IPS-15b (cell line): ENCODE data around the gene GCNT1.
"Not testable (repeated sequence)": the region's sequence is repeated elsewhere in the genome, so short reads cannot be mapped to it uniquely, and the experiment has no call there.

Source experiments
- H3K27me3 ChIP-seq: one replicate; pipeline ENCODE4 v1.6.1; 2013; ENCODE audit warnings: low read length; ENCODE audit not compliant: control insufficient read depth, insufficient read depth
- H3K36me3 ChIP-seq: one replicate; pipeline ENCODE4 v1.6.1; 2013; ENCODE audit warnings: low read length; ENCODE audit not compliant: control insufficient read depth, insufficient read depth
- H3K4me1 ChIP-seq: one replicate; pipeline ENCODE4 v1.6.1; 2013; ENCODE audit warnings: mild to moderate bottlenecking, low read length; ENCODE audit not compliant: control insufficient read depth, insufficient read depth
- H3K4me3 ChIP-seq: one replicate; pipeline ENCODE4 v1.5.1; 2013; ENCODE audit warnings: low read depth, low read length
- H3K9ac ChIP-seq: one replicate; pipeline ENCODE4 v1.6.1; 2013; ENCODE audit warnings: low read depth, mild to moderate bottlenecking, low read length
- H3K9me3 ChIP-seq: one replicate; pipeline ENCODE4 v1.6.1; 2013; ENCODE audit warnings: mild to moderate bottlenecking, low read length; ENCODE audit not compliant: control insufficient read depth, insufficient read depth

Gene GCNT1

DNA sequence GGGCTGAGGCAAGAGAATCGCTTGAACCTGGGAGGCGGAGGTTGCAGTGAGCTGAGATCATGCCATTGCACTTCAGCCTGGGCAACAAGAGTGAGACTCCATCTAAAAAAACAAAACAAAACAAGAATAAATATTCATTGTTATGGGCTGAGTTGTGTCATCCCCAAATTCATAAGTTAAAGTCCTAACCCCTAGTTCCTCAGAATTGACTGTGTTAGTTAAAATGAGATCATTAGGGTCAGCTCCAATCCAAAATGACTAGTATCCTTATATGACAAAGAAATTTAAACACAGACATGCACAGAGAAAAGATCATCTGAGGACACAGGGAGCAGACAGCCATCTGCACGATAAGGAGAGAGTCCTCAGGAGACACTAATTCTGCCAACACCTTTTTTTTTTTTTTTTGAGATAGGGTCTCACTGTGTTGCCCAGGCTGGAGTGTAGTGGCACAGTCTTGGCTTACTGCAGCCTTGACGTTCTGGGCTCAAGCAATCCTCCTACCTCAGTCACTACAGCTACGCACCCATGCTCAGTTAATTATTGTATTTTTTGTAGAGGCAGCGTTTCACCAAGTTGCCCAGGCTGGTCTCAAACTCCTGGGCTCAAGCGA, 32.1 kb upstream of the GCNT1 start:
- peaks cover 3% of the 10 kb centered on the region for H3K4me1 ChIP-seq
- H3K4me3 ChIP-seq: no peak overlapping the region
- H3K36me3 ChIP-seq: no peaks in the 10 kb centered on the region
- no peaks in the 10 kb centered on the region for H3K9me3 ChIP-seq
- no peak overlapping the region for H3K9ac ChIP-seq
- H3K27me3 ChIP-seq: no peaks in the 10 kb centered on the region

DNA sequence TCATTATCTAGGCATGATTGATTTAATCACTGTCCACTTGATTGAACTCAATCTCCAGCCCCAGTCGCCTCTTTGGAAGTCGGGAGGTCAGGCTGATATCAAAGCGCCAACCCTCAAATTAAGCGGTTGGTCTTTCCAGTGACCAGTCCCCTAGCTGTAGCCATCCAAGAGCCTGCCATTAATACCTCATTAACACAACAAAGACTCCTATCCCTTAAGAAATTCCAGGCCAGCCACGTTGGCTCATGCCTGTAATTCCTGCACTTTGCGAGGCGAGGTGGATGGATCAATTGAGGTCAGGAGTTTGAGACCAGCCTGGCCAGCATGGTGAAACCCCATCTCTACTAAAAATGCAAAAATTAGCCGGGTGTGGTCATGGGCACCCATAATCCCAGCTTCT, 27.4 kb upstream of the GCNT1 start:
- no peaks in the 10 kb centered on the region for H3K36me3 ChIP-seq
- no peak overlapping the region for H3K9ac ChIP-seq
- no peak overlapping the region for H3K4me3 ChIP-seq
- H3K27me3 ChIP-seq: no peaks in the 10 kb centered on the region
- H3K9me3 ChIP-seq: no peaks in the 10 kb centered on the region
- peaks cover 10% of the 10 kb centered on the region for H3K4me1 ChIP-seq

DNA sequence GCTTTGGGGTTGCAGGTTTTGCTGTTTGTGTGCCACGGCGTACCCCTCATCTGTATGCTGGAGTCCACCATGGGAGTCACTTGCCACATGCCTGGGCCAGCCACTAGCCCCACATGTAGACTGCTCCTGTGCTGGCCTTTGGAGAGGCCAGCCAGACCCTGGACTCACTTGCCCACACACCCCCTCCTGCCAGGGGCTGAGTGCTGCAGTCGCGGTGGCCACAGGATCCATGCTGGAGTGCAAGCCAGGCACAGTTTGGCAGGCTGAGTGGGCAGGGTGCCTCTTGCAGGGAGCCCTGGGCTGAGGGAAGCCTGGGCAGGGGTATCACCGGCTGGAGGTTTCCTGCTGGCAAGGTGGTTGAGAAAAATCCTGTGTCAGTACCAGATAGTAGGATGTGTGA, 25.6 kb upstream of the GCNT1 start:
- no peak overlapping the region for H3K4me3 ChIP-seq
- no peaks in the 10 kb centered on the region for H3K9me3 ChIP-seq
- H3K4me1 ChIP-seq: peaks cover 10% of the 10 kb centered on the region
- no peaks in the 10 kb centered on the region for H3K36me3 ChIP-seq
- no peak overlapping the region for H3K9ac ChIP-seq
- H3K27me3 ChIP-seq: no peaks in the 10 kb centered on the region

DNA sequence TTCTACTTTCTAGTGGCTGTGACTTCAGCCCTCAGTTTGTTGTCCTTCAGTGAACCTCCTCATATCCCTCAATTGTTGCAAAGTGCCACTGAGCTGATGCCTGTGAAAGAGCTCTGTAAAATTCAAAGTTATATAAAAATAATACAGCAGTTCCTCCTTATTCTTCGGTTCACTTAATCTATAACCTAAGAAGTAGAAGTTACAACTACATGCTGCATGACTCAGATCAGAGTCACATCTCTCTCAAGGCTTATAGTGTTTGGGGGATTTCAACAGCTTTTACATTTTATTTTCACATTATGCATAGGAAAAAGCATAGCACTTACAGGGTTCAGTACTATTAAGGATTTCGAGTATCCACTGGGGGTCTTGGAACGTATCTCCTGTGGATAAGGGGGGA, 25.1 kb upstream of the GCNT1 start:
- Histone ChIP-seq H3K4me1 (peaks cover 10% of the 10 kb centered on the region), H3K9me3 (no peaks in the 10 kb centered on the region), H3K36me3 (no peaks in the 10 kb centered on the region), H3K9ac (no peak overlapping the region), H3K4me3 (no peak overlapping the region), H3K27me3 (no peaks in the 10 kb centered on the region)

DNA sequence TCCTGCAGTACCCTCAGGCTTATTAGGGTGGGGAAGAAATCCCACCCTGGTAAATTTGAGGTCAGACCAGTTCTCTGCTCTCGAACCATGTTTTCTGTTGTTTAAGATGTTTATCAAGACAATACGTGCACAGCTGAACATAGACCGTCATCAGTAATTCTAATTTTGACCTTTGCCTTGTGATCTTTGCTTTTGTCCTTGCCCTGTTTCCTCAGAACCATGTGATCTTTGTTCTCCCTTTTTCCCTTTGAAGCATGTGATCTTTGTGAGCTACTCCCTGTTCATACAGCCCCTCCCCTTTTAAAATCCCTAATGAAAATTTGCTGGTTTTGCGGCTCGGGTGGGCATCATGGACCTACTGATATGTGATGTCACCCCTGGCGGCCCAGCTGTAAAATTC, 24.1 kb upstream of the GCNT1 start:
- H3K4me1 ChIP-seq, H3K9ac ChIP-seq, H3K27me3 ChIP-seq, H3K36me3 ChIP-seq, H3K4me3 ChIP-seq, H3K9me3 ChIP-seq: not testable (repeated sequence)

DNA sequence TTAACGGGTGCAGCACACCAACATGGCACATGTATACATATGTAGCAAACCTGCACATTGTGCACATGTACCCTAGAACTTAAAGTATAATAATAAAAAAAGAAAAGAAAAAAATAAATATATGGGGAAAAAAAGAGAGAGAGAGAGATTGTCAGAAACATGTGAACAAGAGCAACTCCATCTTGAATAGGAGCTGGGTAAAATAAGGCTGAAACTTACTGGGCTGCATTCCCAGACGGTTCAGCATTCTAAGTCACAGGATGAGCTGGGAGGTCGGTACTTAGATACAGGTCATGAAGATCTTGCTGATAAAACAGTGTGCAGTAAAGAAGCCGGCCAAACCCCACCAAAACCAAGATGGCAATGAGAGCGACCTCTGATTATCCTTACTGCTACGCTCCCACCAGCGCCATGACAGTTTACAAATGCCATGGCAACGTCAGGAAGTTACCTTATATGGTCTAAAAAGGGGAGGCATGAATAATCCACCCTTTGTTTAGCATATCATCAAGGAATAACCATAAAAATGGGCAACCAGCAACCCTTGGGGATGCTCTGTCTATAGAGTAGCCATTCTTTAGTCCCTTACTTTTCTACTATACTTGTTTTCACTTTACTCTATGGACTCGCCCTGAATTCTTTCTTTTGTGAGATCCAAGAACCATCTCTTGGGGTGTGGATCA, 21.8 kb upstream of the GCNT1 start:
- H3K9ac ChIP-seq, H3K36me3 ChIP-seq, H3K9me3 ChIP-seq, H3K27me3 ChIP-seq, H3K4me1 ChIP-seq, H3K4me3 ChIP-seq: not testable (repeated sequence)

DNA sequence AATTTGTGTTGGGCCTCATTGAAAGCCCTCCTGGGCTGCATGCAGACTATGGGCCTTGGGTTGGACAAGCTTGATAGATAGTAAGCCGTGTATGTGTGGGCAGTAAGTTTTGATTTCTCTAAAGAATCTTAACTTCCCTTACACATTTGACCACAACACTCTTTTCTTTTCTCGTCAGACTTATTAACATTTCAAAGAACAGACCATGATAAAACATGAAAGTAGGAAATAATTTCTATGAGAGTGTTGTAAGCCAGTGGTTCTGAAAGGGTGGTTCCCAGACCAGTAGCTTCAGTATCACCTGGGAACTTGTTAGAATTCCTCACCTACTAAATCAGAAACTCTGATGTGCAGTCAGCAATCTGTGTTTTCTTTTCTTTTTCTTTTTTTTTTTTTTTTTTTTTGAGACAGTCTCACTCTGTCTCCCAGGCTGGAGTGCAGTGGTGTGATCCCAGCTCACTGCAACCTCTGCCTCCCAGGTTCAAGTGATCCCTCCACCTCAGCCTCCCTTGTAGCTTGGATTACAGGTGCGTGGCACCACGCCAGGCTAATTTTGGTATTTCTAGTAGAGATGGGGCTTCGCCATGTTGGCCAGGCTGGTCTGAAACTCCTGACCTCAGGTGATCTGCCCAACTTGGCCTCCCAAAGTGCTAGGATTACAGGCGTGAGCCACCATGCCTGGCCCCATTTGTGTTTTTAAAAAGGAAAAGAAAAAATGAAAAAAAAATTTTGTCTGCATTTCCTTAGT, 20.0 kb upstream of the GCNT1 start:
- H3K9me3 ChIP-seq: peaks cover 5% of the 10 kb centered on the region
- H3K4me3 ChIP-seq: no peak overlapping the region
- no peaks in the 10 kb centered on the region for H3K27me3 ChIP-seq
- no peaks in the 10 kb centered on the region for H3K36me3 ChIP-seq
- no peaks in the 10 kb centered on the region for H3K4me1 ChIP-seq
- H3K9ac ChIP-seq: no peak overlapping the region

DNA sequence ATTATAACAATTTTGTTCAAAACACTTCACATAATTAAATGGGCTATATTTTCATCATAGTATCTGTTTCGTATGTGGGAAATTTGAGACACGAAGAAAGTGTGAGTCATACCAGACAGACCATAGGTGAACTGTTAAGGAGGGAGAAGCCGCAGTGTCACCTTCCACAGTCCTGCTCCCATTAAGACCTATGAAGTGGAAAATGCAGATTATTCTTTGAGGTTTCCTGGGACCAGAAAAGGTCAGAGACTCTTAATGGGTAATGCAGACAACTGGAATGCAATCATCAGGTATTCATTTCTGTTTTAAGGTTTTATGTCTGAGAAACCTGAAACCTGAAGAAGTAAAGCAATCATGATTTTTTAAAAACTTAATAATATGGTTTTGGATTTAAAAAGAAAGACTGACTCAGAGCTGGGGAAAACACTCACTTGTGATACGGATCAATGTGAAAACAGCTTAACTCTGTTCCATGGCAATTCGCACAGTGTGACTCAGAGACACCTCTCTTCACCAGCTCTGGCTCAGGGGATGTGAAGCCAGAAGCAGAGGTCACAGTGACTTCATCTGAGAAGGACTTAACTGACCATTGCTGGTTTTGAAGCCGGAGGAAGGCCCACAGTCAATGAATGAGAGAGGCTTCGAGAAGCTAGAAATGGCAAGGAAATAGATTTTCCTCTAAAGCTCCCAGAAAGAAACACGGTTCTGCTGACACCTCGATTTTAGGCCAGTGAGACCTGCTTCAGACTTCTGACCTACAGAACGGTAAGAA, 17.2 kb upstream of the GCNT1 start:
- no peaks in the 10 kb centered on the region for H3K4me1 ChIP-seq
- H3K36me3 ChIP-seq: no peaks in the 10 kb centered on the region
- peaks cover 8% of the 10 kb centered on the region for H3K9me3 ChIP-seq
- H3K9ac ChIP-seq: no peak overlapping the region
- no peak overlapping the region for H3K4me3 ChIP-seq
- no peaks in the 10 kb centered on the region for H3K27me3 ChIP-seq

DNA sequence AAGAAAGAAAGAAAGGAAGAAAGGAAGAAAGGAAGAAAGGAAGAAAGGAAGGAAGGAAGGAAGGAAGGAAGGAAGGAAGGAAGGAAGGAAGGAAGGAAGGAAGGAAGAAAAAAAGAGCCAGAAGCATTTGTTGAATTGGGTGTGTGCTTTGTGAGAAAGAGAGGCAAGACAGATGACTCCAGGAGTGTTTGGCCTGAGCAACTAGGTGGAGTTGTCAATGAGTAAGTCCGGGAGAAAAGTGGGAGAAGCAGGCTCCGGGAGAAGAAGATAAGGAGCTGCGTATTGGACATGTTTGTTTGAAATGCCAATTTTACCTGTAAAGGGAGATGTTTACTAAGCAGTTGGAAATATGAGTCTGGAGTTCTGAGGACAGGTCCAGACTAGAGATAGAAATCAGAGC, 15.1 kb upstream of the GCNT1 start:
- Histone ChIP-seq H3K36me3 (no peaks in the 10 kb centered on the region), H3K4me3 (no peak overlapping the region), H3K27me3 (no peaks in the 10 kb centered on the region), H3K9me3 (peaks cover 8% of the 10 kb centered on the region), H3K4me1 (no peaks in the 10 kb centered on the region), H3K9ac (no peak overlapping the region)

DNA sequence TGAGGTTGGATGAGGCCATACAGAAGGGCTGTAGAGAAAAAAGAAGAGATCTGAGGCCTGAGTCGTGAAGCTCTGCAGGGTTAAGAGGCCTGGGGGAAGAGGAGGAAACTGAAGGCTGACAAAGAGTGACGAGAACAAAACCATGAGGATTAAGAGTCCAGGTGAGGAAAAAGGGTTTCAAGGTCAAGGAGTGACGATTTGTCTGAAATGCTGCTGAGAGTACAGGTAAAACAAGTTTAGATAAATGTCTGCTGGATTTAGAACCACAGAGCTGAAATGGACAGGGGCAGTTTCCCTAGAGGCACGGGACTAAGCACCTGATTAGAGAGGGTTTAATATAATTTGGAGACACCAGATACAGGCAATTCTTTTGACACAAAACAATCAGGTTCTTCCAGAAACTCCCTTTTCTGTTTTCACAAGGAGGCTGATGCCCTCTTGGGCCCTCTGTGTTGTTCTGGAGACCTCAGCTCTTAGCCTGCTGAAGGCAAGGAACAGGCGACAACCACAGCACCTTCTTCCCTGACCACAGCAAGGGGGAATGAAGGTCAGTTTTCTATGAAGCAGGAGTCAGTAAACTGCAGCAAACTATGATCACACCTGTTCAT, 14.6 kb upstream of the GCNT1 start:
- Histone ChIP-seq H3K9me3 (peaks cover 8% of the 10 kb centered on the region), H3K9ac (no peak overlapping the region), H3K27me3 (no peaks in the 10 kb centered on the region), H3K36me3 (no peaks in the 10 kb centered on the region), H3K4me3 (no peak overlapping the region), H3K4me1 (no peaks in the 10 kb centered on the region)

DNA sequence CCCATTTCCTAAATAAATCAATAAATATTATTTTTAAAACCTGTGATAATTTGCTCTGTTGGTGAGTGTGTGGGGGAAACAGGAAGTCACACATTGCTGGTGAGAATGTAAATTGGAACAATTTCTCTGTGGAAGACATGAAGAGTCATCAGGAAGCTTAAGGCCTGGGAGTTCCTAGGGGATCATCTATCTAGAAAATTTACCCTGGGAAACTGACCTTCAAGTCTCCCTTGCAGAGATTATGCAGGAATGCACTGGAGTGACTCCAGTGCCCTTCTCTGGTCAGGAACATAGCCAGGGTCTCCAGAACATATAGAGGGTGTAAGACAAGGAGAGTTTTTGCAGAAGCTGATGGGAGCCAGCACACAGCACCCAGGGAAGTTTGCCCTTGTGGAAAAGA, 13.0 kb upstream of the GCNT1 start:
- H3K4me1 ChIP-seq: peaks cover under 1% of the 10 kb centered on the region
- H3K36me3 ChIP-seq: no peaks in the 10 kb centered on the region
- no peaks in the 10 kb centered on the region for H3K27me3 ChIP-seq
- peaks cover 8% of the 10 kb centered on the region for H3K9me3 ChIP-seq
- H3K9ac ChIP-seq: no peak overlapping the region
- no peak overlapping the region for H3K4me3 ChIP-seq
